Right lobe of liver (tissue), 4 donors: ENCODE data around the gene VSIG10L.

ENCODE experiments used
- CTCF ChIP-seq, 4 donors: fragments of 200-600 bp in 3 of 4; fragments of 450-650 bp in 1 of 4; IDR thresholded peaks; one replicate each; pipeline versions ENCODE4 v1.5.1 to v1.8.0; 2016 to 2022; ENCODE audit warnings: antibody characterized with exemption in 4 of 4, mild to moderate bottlenecking in 2 of 4
- POLR2A ChIP-seq: fragments of 450-650 bp; IDR thresholded peaks from one replicate; pipeline ENCODE4 v1.6.1; 2017; ENCODE audit warnings: antibody characterized with exemption, mild to moderate bottlenecking
- donor health status: DM: no; HTN: no; CAD: no.
- donor health status: DM: no; HTN: no; CAD: no.
- donor health status: DM: no; HTN: yes; CAD: no.

GRCh38 chr19:51321799-51322198 is 20.1 kb downstream of the VSIG10L start:
- TF ChIP-seq CTCF (IDR thresholded peaks at IDR 0.05): no peak
- no peak for TF ChIP-seq POLR2A
